ENCODE measurements around the gene KERA. TPM values are rescaled to one million over a fixed set of nuclear protein-coding genes. Genes with fewer than 3 reads are reported as not detected.

Gene KERA
- polyA plus RNA-seq, 3 donors: not detected

DNA sequence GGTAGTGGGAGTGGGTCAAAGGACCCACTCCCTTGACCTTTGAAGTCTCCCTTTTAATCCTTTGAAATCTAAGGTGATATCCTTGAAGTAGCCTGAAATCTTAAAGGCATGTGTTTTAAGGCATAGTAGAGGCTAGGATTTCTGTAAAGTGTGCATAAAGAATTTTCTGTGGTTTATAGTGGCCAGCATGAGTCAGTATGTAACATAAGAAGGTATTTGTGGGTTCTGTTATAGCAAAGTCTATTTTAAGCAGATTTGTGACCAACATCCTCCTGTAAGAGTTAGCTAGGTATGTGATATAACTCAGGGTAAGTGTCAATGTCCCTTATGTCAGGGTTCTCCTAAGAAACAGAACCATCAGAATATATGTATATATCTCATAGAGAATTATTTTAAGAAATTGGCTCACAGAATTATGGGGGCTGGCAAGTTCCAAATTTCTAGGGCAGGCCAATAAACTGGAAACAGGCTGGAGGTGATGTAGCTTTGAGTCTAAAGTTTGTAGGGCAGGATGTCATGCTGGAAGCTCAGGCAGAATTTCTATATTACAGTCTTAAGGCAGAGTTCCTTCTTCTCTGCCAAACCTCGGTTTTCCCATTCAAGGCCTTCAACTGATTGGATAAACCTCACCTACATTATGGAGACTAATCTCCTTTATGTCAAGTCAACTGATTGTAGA is 34.4 kb downstream of the KERA start:
- intact Hi-C loops (cut with micrococcal nuclease): no loop called here
- Mint-ChIP-seq H3K27me3 (ENCODE audit: low read depth in 3 of 3) (no peaks in the 10 kb centered on the region), H3K4me3 (no peak overlapping the region), H3K4me1 (no peaks in the 10 kb centered on the region), H3K36me3 (no peaks in the 10 kb centered on the region), H3K9me3 (peaks cover 0 to 6% (median 2%) of the 10 kb centered on the region in 7 donors), H3K27ac (no peak overlapping the region)
- Histone ChIP-seq H3K36me3 (replicated peaks in 1 of 2; ENCODE audit: control insufficient read depth in 1 of 2, insufficient read depth in 2 of 2, low read length in 2 of 2) (no peaks in the 10 kb centered on the region), H3K4me1 (ENCODE audit: control insufficient read depth in 1 of 2, insufficient read depth in 2 of 2, low read length in 2 of 2) (no peaks in the 10 kb centered on the region), H3K27ac (ENCODE audit: low read depth in 1 of 2, low read length in 2 of 2) (no peak overlapping the region), H4K20me1 (ENCODE audit: insufficient read depth, low read length) (no peaks in the 10 kb centered on the region), H3K9ac (ENCODE audit: insufficient read depth, low read length, poor library complexity, severe bottlenecking) (no peak overlapping the region), H3K4me3 (replicated peaks in 1 of 3; ENCODE audit: low read depth in 2 of 3, low read length in 3 of 3) (no peak overlapping the region), H3K9me3 (replicated peaks in 1 of 2; ENCODE audit: control insufficient read depth in 1 of 2, insufficient read depth in 1 of 2, low read length in 2 of 2) (no peaks in the 10 kb centered on the region), H2AFZ (ENCODE audit: insufficient read depth, low read depth, low read length, poor library complexity, severe bottlenecking) (no peak overlapping the region), H3K4me2 (replicated peaks; ENCODE audit: extremely low read depth, low read length, poor library complexity, severe bottlenecking) (no peak overlapping the region), H3K27me3 (ENCODE audit: control insufficient read depth in 2 of 2, insufficient read depth in 2 of 2, low read length in 2 of 2) (no peaks in the 10 kb centered on the region), H3K79me2 (ENCODE audit: insufficient read depth, low read length) (no peaks in the 10 kb centered on the region)
- DNase-seq: no peak
- TF ChIP-seq, protein P1, sequence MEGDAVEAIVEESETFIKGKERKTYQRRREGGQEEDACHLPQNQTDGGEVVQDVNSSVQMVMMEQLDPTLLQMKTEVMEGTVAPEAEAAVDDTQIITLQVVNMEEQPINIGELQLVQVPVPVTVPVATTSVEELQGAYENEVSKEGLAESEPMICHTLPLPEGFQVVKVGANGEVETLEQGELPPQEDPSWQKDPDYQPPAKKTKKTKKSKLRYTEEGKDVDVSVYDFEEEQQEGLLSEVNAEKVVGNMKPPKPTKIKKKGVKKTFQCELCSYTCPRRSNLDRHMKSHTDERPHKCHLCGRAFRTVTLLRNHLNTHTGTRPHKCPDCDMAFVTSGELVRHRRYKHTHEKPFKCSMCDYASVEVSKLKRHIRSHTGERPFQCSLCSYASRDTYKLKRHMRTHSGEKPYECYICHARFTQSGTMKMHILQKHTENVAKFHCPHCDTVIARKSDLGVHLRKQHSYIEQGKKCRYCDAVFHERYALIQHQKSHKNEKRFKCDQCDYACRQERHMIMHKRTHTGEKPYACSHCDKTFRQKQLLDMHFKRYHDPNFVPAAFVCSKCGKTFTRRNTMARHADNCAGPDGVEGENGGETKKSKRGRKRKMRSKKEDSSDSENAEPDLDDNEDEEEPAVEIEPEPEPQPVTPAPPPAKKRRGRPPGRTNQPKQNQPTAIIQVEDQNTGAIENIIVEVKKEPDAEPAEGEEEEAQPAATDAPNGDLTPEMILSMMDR (IDR thresholded peaks at IDR 0.05): no peak
- WGBS (ENCODE audit: insufficient coverage): no CpG with 5 or more reads among the region's 1 CpG

DNA sequence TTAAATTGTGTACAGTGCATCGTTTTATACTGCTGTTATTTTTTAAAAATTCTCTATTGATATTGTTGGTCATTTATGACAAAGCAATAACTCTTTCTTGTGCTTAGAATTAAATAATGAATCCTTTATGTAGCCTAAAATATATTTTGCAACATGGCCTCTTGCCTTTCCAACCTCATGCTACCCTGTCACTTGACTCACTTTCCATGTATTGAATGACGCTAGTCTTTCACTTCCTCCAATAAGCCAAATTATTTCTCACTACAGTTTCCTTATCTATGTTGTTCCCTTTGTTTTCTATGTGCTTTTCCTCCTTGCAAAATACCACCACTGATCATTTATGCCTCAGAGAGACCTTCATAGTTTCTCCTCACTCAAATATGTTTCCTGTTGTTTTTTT is 36.7 kb downstream of the KERA start:
- Histone ChIP-seq H3K36me3 (replicated peaks in 1 of 2; ENCODE audit: control insufficient read depth in 1 of 2, insufficient read depth in 2 of 2, low read length in 2 of 2) (no peaks in the 10 kb centered on the region), H3K27me3 (ENCODE audit: control insufficient read depth in 2 of 2, insufficient read depth in 2 of 2, low read length in 2 of 2) (no peaks in the 10 kb centered on the region), H3K9me3 (replicated peaks in 1 of 2; ENCODE audit: control insufficient read depth in 1 of 2, insufficient read depth in 1 of 2, low read length in 2 of 2) (no peaks in the 10 kb centered on the region), H2AFZ (ENCODE audit: insufficient read depth, low read depth, low read length, poor library complexity, severe bottlenecking) (no peak overlapping the region), H4K20me1 (ENCODE audit: insufficient read depth, low read length) (no peaks in the 10 kb centered on the region), H3K4me1 (ENCODE audit: control insufficient read depth in 1 of 2, insufficient read depth in 2 of 2, low read length in 2 of 2) (no peaks in the 10 kb centered on the region), H3K4me2 (replicated peaks; ENCODE audit: extremely low read depth, low read length, poor library complexity, severe bottlenecking) (no peak overlapping the region), H3K9ac (ENCODE audit: insufficient read depth, low read length, poor library complexity, severe bottlenecking) (no peak overlapping the region), H3K4me3 (replicated peaks in 1 of 3; ENCODE audit: low read depth in 2 of 3, low read length in 3 of 3) (no peak overlapping the region), H3K27ac (ENCODE audit: low read depth in 1 of 2, low read length in 2 of 2) (no peak overlapping the region), H3K79me2 (ENCODE audit: insufficient read depth, low read length) (no peaks in the 10 kb centered on the region)
- no peak for DNase-seq
- WGBS (ENCODE audit: insufficient coverage): 40% methylated on average over 1 of the region's 2 CpGs
- Mint-ChIP-seq H3K27ac (peak overlapping the region in 1 of 7 donors; percentile 5), H3K36me3 (no peaks in the 10 kb centered on the region), H3K27me3 (ENCODE audit: low read depth in 3 of 3) (no peaks in the 10 kb centered on the region), H3K4me1 (no peaks in the 10 kb centered on the region), H3K9me3 (peaks cover 0 to 3% (median 0%) of the 10 kb centered on the region in 7 donors), H3K4me3 (no peak overlapping the region)
- intact Hi-C loops (cut with micrococcal nuclease): no loop called here
- TF ChIP-seq, protein P1 (IDR thresholded peaks at IDR 0.05): no peak
